Neural cell (in vitro differentiated cells): Measurements from ENCODE around the gene DLG5. TPM values are rescaled to one million over a fixed set of nuclear protein-coding genes. Genes with fewer than 3 reads are reported as not detected.

ENCODE experiments used
- H2AFZ ChIP-seq: fragments of 200-600, 300-800 bp; sonication (generic), shearing (Covaris generic); 2 replicates; pipeline ENCODE4 v1.6.0; 2014; ENCODE audit warnings: low read depth, mild to moderate bottlenecking, antibody characterized with exemption, low read length, moderate library complexity
- H3F3A ChIP-seq: fragments of 200-600 bp; shearing (Covaris generic); 2 replicates; pipeline ENCODE4 v1.6.1; 2016; ENCODE audit warnings: mild to moderate bottlenecking, moderate library complexity, mixed read lengths, antibody characterized with exemption, low read length; ENCODE audit not compliant: insufficient read depth, poor library complexity, severe bottlenecking
- H3K27ac ChIP-seq: fragments of 200-600, 300-800 bp; sonication (generic), shearing (Covaris generic); 2 replicates; pipeline ENCODE4 v1.5.1; 2014; ENCODE audit warnings: mild to moderate bottlenecking, low read length, moderate library complexity
- H3K27me3 ChIP-seq: fragments of 300-800, 200-600 bp; sonication (generic), shearing (Covaris generic); 2 replicates; pipeline ENCODE4 v1.6.0; 2014; ENCODE audit warnings: mild to moderate bottlenecking, low read depth, low read length, moderate library complexity; ENCODE audit not compliant: insufficient read depth
- H3K36me3 ChIP-seq: fragments of 300-800, 200-600 bp; sonication (generic), shearing (Covaris generic); 2 replicates; pipeline ENCODE4 v1.5.1; 2014; ENCODE audit warnings: mild to moderate bottlenecking, antibody characterized with exemption, low read length, moderate library complexity; ENCODE audit not compliant: insufficient read depth
- H3K4me2 ChIP-seq: fragments of 300-800, 200-600 bp; sonication (generic), shearing (Covaris generic); 2 replicates; pipeline ENCODE4 v1.6.0; 2014; ENCODE audit warnings: mild to moderate bottlenecking, low read length
- H3K4me3 ChIP-seq: fragments of 300-800, 200-600 bp; sonication (generic), shearing (Covaris generic); 2 replicates; pipeline ENCODE4 v1.5.1; 2014; ENCODE audit warnings: mild to moderate bottlenecking, low read length, moderate library complexity
- H3K79me2 ChIP-seq: fragments of 200-600 bp; shearing (Covaris generic); replicated peaks from 2 replicates; pipeline ENCODE4 v1.6.0; 2014; ENCODE audit warnings: mild to moderate bottlenecking, low read length, moderate library complexity; ENCODE audit not compliant: insufficient read depth
- H3K9ac ChIP-seq: fragments of 300-800, 200-600 bp; sonication (generic), shearing (Covaris generic); 2 replicates; pipeline ENCODE4 v1.6.1; 2016; ENCODE audit warnings: mild to moderate bottlenecking, low read length, mixed read lengths
- H3K9me2 ChIP-seq: fragments of 200-600 bp; shearing (Covaris generic); 2 replicates; pipeline ENCODE4 v1.6.1; 2016; ENCODE audit warnings: mild to moderate bottlenecking, low read length, mixed read lengths; ENCODE audit not compliant: insufficient read depth
- H3K9me3 ChIP-seq: fragments of 200-600, 300-800 bp; sonication (generic), shearing (Covaris generic); 2 replicates; pipeline ENCODE4 v1.6.1; 2016; ENCODE audit warnings: mild to moderate bottlenecking, mixed run types, low read length, moderate library complexity, mixed read lengths
- H4K20me1 ChIP-seq: fragments of 200-600 bp; shearing (Covaris generic); 2 replicates; pipeline ENCODE4 v1.6.1; 2016; ENCODE audit warnings: mild to moderate bottlenecking, mixed run types; ENCODE audit not compliant: insufficient read depth
- CTCF ChIP-seq: fragments of 450-650 bp; IDR thresholded peaks from 2 replicates; pipeline ENCODE4 v1.5.1; 2014; ENCODE audit warnings: antibody characterized with exemption, mild to moderate bottlenecking, moderate library complexity; ENCODE audit not compliant: poor library complexity, severe bottlenecking
- EP300 ChIP-seq: fragments of 450-650 bp; conservative IDR thresholded peaks from 2 replicates; pipeline ENCODE4 v1.6.1; 2014; ENCODE audit warnings: antibody characterized with exemption, mild to moderate bottlenecking, moderate library complexity; ENCODE audit not compliant: poor library complexity, severe bottlenecking
- EZH2 ChIP-seq: fragments of 200-600, 300-800 bp; shearing (Covaris generic), sonication (generic); IDR thresholded peaks from 2 replicates; pipeline ENCODE4 v1.6.1; 2014; ENCODE audit warnings: antibody characterized with exemption, low read length, borderline replicate concordance, mild to moderate bottlenecking; ENCODE audit not compliant: insufficient read depth, poor library complexity, severe bottlenecking
- MXI1 ChIP-seq: fragments of 450-650 bp; conservative IDR thresholded peaks from 2 replicates; pipeline ENCODE4 v1.6.1; 2014; ENCODE audit warnings: antibody characterized with exemption, mild to moderate bottlenecking; ENCODE audit not compliant: poor library complexity, severe bottlenecking
- POLR2AphosphoS5 ChIP-seq: IDR thresholded peaks from 2 replicates; pipeline ENCODE4 v1.6.1; 2012
- RAD21 ChIP-seq: fragments of 450-650 bp; conservative IDR thresholded peaks from 2 replicates; pipeline ENCODE4 v1.6.1; 2014; ENCODE audit warnings: antibody characterized with exemption, mild to moderate bottlenecking, moderate library complexity
- REST ChIP-seq: IDR thresholded peaks from 2 replicates; pipeline ENCODE4 v1.6.1; 2012; ENCODE audit warnings: borderline replicate concordance
- SMC3 ChIP-seq: fragments of 450-650 bp; conservative IDR thresholded peaks from 2 replicates; pipeline ENCODE4 v1.6.1; 2014; ENCODE audit warnings: antibody characterized with exemption, mild to moderate bottlenecking, moderate library complexity; ENCODE audit not compliant: poor library complexity
- TAF1 ChIP-seq: IDR thresholded peaks from 2 replicates; pipeline ENCODE4 v1.6.1; 2012; ENCODE audit warnings: low read depth
- polyA plus RNA-seq: library from polyadenylated mRNA; depleted of rRNA; stranded (reverse); fragments of >200 nt; gene quantifications from 2 replicates; pipeline ENCODE4 v1.2.3, GENCODE V29; 2014

DLG5 gene
- polyA plus RNA-seq, 1 donor from 2014 or later, result 72.9 TPM

GRCh38 chr10:77879710-77880109 is 46.8 kb downstream of the DLG5 start:
- no peak overlapping the region for H3K27ac ChIP-seq
- peaks cover 17% of the 10 kb centered on the region for H3K79me2 ChIP-seq

GRCh38 chr10:77879065-77879464 is 47.5 kb downstream of the DLG5 start:
- Histone ChIP-seq H3K27me3 (no peaks in the 10 kb centered on the region), H3K9me3 (no peaks in the 10 kb centered on the region), H3K9ac (no peak overlapping the region), H3K4me3 (no peak overlapping the region), H3K9me2 (no peaks in the 10 kb centered on the region), H2AFZ (no peak overlapping the region), H3K79me2 (peaks cover 13% of the 10 kb centered on the region), H3K4me2 (no peak overlapping the region), H4K20me1 (no peaks in the 10 kb centered on the region), H3F3A (no peaks in the 10 kb centered on the region), H3K27ac (no peak overlapping the region), H3K36me3 (no peaks in the 10 kb centered on the region)
- TF ChIP-seq RAD21 (no peak), CTCF (no peak)

More at GRCh38 chr10:77879710-77880109, 46.8 kb downstream of the DLG5 start:
- Histone ChIP-seq H3K36me3 (no peaks in the 10 kb centered on the region), H3K4me2 (no peak overlapping the region), H3K9me2 (no peaks in the 10 kb centered on the region), H3K9me3 (no peaks in the 10 kb centered on the region), H3F3A (no peaks in the 10 kb centered on the region), H3K9ac (no peak overlapping the region), H2AFZ (no peak overlapping the region), H3K27me3 (no peaks in the 10 kb centered on the region), H4K20me1 (no peaks in the 10 kb centered on the region), H3K4me3 (no peak overlapping the region)
- TF ChIP-seq POLR2AphosphoS5, result no peak
- no peak for TF ChIP-seq EZH2
- TF ChIP-seq RAD21, result no peak
- no peak for TF ChIP-seq SMC3
- no peak for TF ChIP-seq MXI1
- no peak for TF ChIP-seq EP300
- no peak for TF ChIP-seq CTCF
- TF ChIP-seq REST, result no peak
- no peak for TF ChIP-seq TAF1
